A673 (cell line): ENCODE results near the gene HSPG2.

Experiments used
- EZH2 ChIP-seq: fragments of 200-600 bp; sonication (generic); IDR thresholded peaks from 2 replicates; pipeline ENCODE4 v1.6.1; 2017; ENCODE audit warnings: borderline replicate concordance, low read depth, mild to moderate bottlenecking, mixed read lengths, antibody characterized with exemption, low read length; ENCODE audit not compliant: poor library complexity, severe bottlenecking
- TF ChIP-seq, protein P1 (sequence below): fragments of 300-800, 200-600 bp; sonication (generic); conservative IDR thresholded peaks from 2 replicates; pipeline ENCODE4 v1.5.1; 2017; ENCODE audit warnings: low read depth, mild to moderate bottlenecking, antibody characterized with exemption, low read length, moderate library complexity, mixed read lengths

DNA sequence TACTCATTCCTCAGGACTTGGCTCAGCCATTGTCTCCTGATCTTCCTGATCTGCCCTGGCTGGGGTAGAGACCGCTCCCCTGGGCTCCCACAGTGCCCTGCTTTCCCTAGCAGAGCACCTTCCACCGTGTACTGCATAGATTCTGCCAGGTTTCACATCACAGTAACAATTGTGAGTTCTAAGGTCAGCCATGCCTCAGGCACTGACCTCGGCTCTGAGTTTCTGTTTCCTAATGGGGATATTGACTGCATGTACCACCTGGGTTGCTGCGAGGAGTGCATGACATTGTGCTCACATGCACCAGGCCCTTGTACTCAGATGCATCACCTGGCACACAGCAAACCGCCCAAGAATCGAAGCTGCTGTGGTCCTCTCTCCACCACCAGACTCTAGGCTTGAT lies 46.0 kb downstream of the HSPG2 start:
- TF ChIP-seq, protein P1, sequence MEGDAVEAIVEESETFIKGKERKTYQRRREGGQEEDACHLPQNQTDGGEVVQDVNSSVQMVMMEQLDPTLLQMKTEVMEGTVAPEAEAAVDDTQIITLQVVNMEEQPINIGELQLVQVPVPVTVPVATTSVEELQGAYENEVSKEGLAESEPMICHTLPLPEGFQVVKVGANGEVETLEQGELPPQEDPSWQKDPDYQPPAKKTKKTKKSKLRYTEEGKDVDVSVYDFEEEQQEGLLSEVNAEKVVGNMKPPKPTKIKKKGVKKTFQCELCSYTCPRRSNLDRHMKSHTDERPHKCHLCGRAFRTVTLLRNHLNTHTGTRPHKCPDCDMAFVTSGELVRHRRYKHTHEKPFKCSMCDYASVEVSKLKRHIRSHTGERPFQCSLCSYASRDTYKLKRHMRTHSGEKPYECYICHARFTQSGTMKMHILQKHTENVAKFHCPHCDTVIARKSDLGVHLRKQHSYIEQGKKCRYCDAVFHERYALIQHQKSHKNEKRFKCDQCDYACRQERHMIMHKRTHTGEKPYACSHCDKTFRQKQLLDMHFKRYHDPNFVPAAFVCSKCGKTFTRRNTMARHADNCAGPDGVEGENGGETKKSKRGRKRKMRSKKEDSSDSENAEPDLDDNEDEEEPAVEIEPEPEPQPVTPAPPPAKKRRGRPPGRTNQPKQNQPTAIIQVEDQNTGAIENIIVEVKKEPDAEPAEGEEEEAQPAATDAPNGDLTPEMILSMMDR, result no peak
- no peak for TF ChIP-seq EZH2
